ENCODE measurements around the gene GALNT4. TPM values are rescaled to one million over a fixed set of nuclear protein-coding genes. Genes with fewer than 3 reads are reported as not detected.

The GALNT4 gene
- total RNA-seq, result 5.8 TPM

DNA sequence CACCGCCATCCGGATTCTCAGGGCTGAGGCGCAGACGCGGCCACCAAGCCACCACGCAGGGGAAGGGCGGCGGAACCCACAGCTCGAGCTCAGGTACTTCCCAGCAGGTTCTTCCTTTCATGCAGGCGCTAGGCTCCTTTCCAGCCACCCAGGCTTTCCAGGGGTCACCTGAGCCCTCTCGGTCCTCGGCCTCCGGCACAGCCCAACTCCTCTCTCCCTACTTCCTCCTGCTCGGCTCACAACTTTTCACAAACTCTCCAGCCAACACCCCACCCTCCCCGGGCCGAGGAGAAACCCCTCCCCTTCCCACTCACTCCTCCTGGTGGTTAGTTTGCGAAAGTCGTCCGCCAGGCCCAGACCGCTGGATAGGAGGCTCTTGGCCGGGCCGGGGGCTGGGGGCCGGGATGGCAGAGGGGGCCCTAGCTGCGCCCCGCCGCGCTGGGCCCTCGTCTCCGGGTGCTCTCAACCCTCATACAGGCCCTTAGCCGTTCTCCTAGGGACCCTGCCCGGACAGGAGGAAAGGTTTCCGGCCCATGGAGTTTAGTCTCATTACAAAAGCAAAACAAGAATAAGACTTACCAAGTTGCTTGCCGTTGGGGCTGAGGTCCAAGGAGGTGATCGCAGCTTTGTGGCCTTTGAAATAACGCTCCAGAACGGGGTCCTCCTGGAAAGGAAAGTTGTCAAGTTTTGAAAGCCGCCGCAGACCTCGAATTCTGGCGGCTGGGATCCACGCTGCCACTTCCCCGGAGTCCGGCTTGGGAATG is at the start of gene GALNT4:
GALNT4 (minus strand) TSS at position 256 of the 764 bp plus-strand sequence; CDS start at position 9, 247 bp downstream.

GRCh38 chr12:89525824-89526770 is 1.5 kb upstream of the GALNT4 start, which contains the start of gene POC1B:
TSS of gene POC1B (minus strand) at chr12:89526047. CDS start at chr12:89525895, 152 bp downstream.

Small RNA genes lying within 50 kb of the gene (small RNA-seq; reads per million reads assigned to genes)
- gene AC025034.2, result not detected
- gene POC1B-GALNT4, result not detected

Other genes with a start within 250 kb of the GALNT4 start
- gene DUSP6, start 172.3 kb downstream of the GALNT4 start, total RNA-seq, result 55.8 TPM
- 70.8 TPM for gene POC1B, start 1.3 kb upstream of the GALNT4 start, total RNA-seq
- 262 TPM for gene ATP2B1, start 184.0 kb upstream of the GALNT4 start, total RNA-seq